Measurements from ENCODE around the gene POLD2. TPM values are rescaled to one million over a fixed set of nuclear protein-coding genes. Genes with fewer than 3 reads are reported as not detected.

The POLD2 gene
- total and polyA plus RNA-seq, 2 of the 4 experiments (the other 2 are of a cell fraction) = 142 to 163 TPM

GRCh38 chr7:44117801-44118429 is 5.4 kb downstream of the POLD2 start:
- intact Hi-C loops (cut with micrococcal nuclease) (no loop called here), in situ Hi-C loops (cut with MboI; ENCODE audit: low sequenced_read_pairs) (no loop called here), dilution Hi-C loops (cut with HindIII; ENCODE audit: low sequenced_read_pairs, unreplicated experiment) (no loop called here)
- H3K4me2 ChIP-seq (ENCODE audit: low read depth, low read length) = no peak overlapping the region
- no peak overlapping the region for H2BK5ac ChIP-seq (ENCODE audit: low read depth, low read length, poor library complexity, severe bottlenecking)
- H2BK20ac ChIP-seq (ENCODE audit: low read depth, low read length) = no peak overlapping the region
- H3K36me3 ChIP-seq (ENCODE audit: control insufficient read depth, insufficient read depth, low read length) = peaks cover 46% of the 10 kb centered on the region
- DNase-seq (no peak), ATAC-seq (ENCODE audit: low read depth) (no peak)
- no peak overlapping the region for H4K5ac ChIP-seq (ENCODE audit: low read depth, low read length)
- no peak overlapping the region for H4K8ac ChIP-seq (ENCODE audit: low read depth in 2 of 2, low read length in 2 of 2)
- peaks cover 17 to 47% of the 10 kb centered on the region in 2 experiments for H3K79me1 ChIP-seq (ENCODE audit: low read depth in 1 of 2, low read length in 2 of 2)
- H3K18ac ChIP-seq (ENCODE audit: low read depth, low read length) = no peak overlapping the region
- peaks cover 16% of the 10 kb centered on the region for H3K9me1 ChIP-seq (ENCODE audit: insufficient read depth, low read length)
- H2BK15ac ChIP-seq (ENCODE audit: low read depth, low read length) = no peak overlapping the region
- no peak overlapping the region for H3K14ac ChIP-seq (replicated peaks; ENCODE audit: low read depth, low read length)
- H3K4me1 ChIP-seq (ENCODE audit: control insufficient read depth, insufficient read depth, low read length) = peaks cover 6% of the 10 kb centered on the region
- H3K9me3 ChIP-seq (ENCODE audit: control insufficient read depth, insufficient read depth, low read length) = no peaks in the 10 kb centered on the region
- no peak overlapping the region for H3K9ac ChIP-seq (ENCODE audit: low read depth, low read length)
- ChIA-PET CTCF (no interaction called here), POLR2A (ENCODE audit: unreplicated experiment) (no interaction called here)
- no TSS peak for BruUV-seq (replicated peaks)
- WGBS, 2 experiments (ENCODE audit: extremely low coverage in 2 of 2, insufficient read length in 1 of 2) = 98% methylated on average over 7 of the region's 13 CpGs; no CpG with 5 or more reads in 1 of the 2 experiments
- H2AFZ ChIP-seq (replicated peaks; ENCODE audit: low read length, poor library complexity) = no peak overlapping the region
- H2AK5ac ChIP-seq (ENCODE audit: low read depth, low read length) = no peak overlapping the region
- H3K4me3 ChIP-seq (ENCODE audit: insufficient read depth, low read depth, low read length) = no peak overlapping the region
- no peak overlapping the region for H4K91ac ChIP-seq (ENCODE audit: insufficient read depth, low read depth, low read length)
- H3K27ac ChIP-seq (ENCODE audit: insufficient read depth, low read length) = no peak overlapping the region
- no peaks in the 10 kb centered on the region; the same call in 1 of the 2 replicates for H4K20me1 ChIP-seq (ENCODE audit: insufficient read depth, low read length)
- no peak for TF ChIP-seq FOS (IDR thresholded peaks at IDR 0.05; ENCODE audit: low read depth, low read length)
- no peak for TF ChIP-seq CEBPB (IDR thresholded peaks at IDR 0.05; ENCODE audit: low read depth, low read length)
- no peak for TF ChIP-seq NFE2L2 (IDR thresholded peaks at IDR 0.05; ENCODE audit: low read depth, low read length)
- TF ChIP-seq MAFK (IDR thresholded peaks at IDR 0.05; ENCODE audit: low read depth, low read length) = no peak
- TF ChIP-seq MXI1 (IDR thresholded peaks at IDR 0.05; ENCODE audit: borderline replicate concordance, low read depth, low read length) = no peak
- TF ChIP-seq RAD21 (IDR thresholded peaks at IDR 0.05; ENCODE audit: low read length) = no peak
- TF ChIP-seq POLR2A (IDR thresholded peaks at IDR 0.05; ENCODE audit: low read depth, low read length) = no peak
- no peak for TF ChIP-seq ELK1 (IDR thresholded peaks at IDR 0.05; ENCODE audit: borderline replicate concordance, low read depth, low read length)
- no peak for TF ChIP-seq RCOR1 (IDR thresholded peaks at IDR 0.05; ENCODE audit: insufficient replicate concordance, low read length)
- TF ChIP-seq CHD1 (IDR thresholded peaks at IDR 0.05; ENCODE audit: low read depth, low read length) = no peak
- TF ChIP-seq CTCF (conservative IDR thresholded peaks at IDR 0.05; ENCODE audit: low read depth, low read length) = no peak
- no peak for TF ChIP-seq BHLHE40 (IDR thresholded peaks at IDR 0.05; ENCODE audit: low read depth, low read length)
- TF ChIP-seq USF2 (IDR thresholded peaks at IDR 0.05; ENCODE audit: low read depth, low read length) = no peak
- H3K4ac ChIP-seq (ENCODE audit: low read depth, low read length) = no peak overlapping the region
- no peaks in the 10 kb centered on the region for H3K27me3 ChIP-seq (ENCODE audit: control insufficient read depth, insufficient read depth, low read length)
- H2AK9ac ChIP-seq (replicated peaks; ENCODE audit: low read depth, low read length, poor library complexity) = no peak overlapping the region
- no peak overlapping the region for H3K23ac ChIP-seq (ENCODE audit: low read depth, low read length)
- no peak overlapping the region for H2BK120ac ChIP-seq (ENCODE audit: low read depth, low read length)
- H3K56ac ChIP-seq (ENCODE audit: extremely low read depth, insufficient read depth, low read length) = no peak overlapping the region
